Measurements from ENCODE around the gene CD44.

DNA sequence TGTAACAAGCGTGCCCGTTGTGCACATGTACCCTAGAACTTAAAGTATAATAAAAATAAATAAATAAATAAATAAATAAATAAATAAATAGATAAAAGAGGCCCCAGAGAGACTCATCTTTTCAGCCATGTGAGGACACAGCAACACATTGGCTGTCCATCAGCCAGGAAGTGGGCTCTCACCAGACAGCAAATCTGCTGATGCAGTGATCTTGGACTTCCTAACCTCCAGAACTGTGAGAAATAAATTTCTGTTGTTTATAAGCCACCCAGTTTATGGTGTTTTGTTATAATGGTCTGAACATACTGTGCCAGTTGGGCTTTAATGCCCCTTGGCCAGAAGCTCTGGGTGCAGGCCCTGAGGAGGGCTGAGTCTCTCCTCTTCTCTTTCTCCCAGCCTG, 42.2 kb upstream of the CD44 start:
- TF ChIP-seq CTCF (conservative IDR thresholded peaks at IDR 0.05 in 1 of 2, IDR thresholded peaks at IDR 0.05 in 1 of 2; ENCODE audit: extremely low read depth in 1 of 2, insufficient read depth in 1 of 2, low read depth in 1 of 2, low read length in 2 of 2), result no peak
- TF ChIP-seq EZH2 (IDR thresholded peaks at IDR 0.05; ENCODE audit: borderline replicate concordance, low read length), result no peak
